Lower leg skin (tissue), 3 donors: ENCODE results near the gene INPP4B.

ENCODE experiments used
- POLR2A ChIP-seq, 2 donors: fragments of 450-650 bp; IDR thresholded peaks; one replicate each; pipeline ENCODE4 v1.6.1; 2016 to 2017; ENCODE audit warnings: antibody characterized with exemption in 2 of 2, mild to moderate bottlenecking in 1 of 2, moderate library complexity in 1 of 2
- TF ChIP-seq, protein P1 (sequence below), 3 donors: fragments of 450-650 bp; IDR thresholded peaks; one replicate each; pipeline ENCODE4 v1.5.1; 2016; ENCODE audit warnings: antibody characterized with exemption in 3 of 3, mild to moderate bottlenecking in 3 of 3, moderate library complexity in 2 of 3

DNA sequence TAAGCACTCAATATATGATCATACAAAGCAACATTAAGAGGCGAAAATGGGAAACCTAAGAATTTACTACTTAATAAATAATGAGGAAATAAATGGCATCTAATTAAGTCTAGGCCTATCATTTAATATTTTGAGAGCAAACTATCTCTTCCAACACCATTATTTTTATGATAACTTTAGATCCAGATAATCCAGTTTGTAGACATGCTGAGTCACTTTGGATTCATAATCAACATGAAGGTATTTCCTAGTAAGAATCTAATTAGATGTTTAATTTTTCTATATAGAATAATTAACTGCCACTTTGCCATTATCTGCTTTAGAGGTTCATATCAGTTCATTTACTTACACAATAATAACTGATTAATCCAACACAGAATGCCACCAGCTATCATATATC is 336.2 kb downstream of the INPP4B start:
- TF ChIP-seq POLR2A (IDR thresholded peaks at IDR 0.05): no peak
- TF ChIP-seq, protein P1, sequence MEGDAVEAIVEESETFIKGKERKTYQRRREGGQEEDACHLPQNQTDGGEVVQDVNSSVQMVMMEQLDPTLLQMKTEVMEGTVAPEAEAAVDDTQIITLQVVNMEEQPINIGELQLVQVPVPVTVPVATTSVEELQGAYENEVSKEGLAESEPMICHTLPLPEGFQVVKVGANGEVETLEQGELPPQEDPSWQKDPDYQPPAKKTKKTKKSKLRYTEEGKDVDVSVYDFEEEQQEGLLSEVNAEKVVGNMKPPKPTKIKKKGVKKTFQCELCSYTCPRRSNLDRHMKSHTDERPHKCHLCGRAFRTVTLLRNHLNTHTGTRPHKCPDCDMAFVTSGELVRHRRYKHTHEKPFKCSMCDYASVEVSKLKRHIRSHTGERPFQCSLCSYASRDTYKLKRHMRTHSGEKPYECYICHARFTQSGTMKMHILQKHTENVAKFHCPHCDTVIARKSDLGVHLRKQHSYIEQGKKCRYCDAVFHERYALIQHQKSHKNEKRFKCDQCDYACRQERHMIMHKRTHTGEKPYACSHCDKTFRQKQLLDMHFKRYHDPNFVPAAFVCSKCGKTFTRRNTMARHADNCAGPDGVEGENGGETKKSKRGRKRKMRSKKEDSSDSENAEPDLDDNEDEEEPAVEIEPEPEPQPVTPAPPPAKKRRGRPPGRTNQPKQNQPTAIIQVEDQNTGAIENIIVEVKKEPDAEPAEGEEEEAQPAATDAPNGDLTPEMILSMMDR (IDR thresholded peaks at IDR 0.05): no peak
